SK-N-SH (cell line): Measurements from ENCODE around the gene INTS6.

Experiments
- CTCF ChIP-seq: fragments of 200-600 bp; sonication (generic); IDR thresholded peaks from 2 replicates; pipeline ENCODE4 v1.6.1; 2017; ENCODE audit warnings: antibody characterized with exemption, mild to moderate bottlenecking, moderate library complexity
- EZH2phosphoT487 ChIP-seq: fragments of 200-600 bp; sonication (generic); IDR thresholded peaks from 2 replicates; pipeline ENCODE4 v1.6.1; 2017; ENCODE audit warnings: low read depth, mixed run types, mild to moderate bottlenecking, antibody characterized with exemption, moderate library complexity, borderline replicate concordance
- MAX ChIP-seq: IDR thresholded peaks from 2 replicates; pipeline ENCODE4 v1.4.0; 2012; ENCODE audit warnings: low read depth

GRCh38 chr13:51380269-51380668, 72.6 kb downstream of the INTS6 start:
- TF ChIP-seq EZH2phosphoT487 (no peak), CTCF (no peak), MAX (no peak)
